GM12878 (cell line): ENCODE results near the gene NME7.

Experiments used
- BACH1 ChIP-seq: fragments of 450-650 bp; IDR thresholded peaks from 2 replicates; pipeline ENCODE4 v1.6.1; 2017; ENCODE audit warnings: mild to moderate bottlenecking, borderline replicate concordance
- ETV6 ChIP-seq, 2 experiments: fragments of 450-650 bp in 1 of 2; IDR thresholded peaks in 1 of 2; conservative IDR thresholded peaks in 1 of 2; 2 replicates each; pipeline ENCODE4 v1.6.1; 2014; ENCODE audit warnings: antibody characterized with exemption in 1 of 2, borderline replicate concordance in 1 of 2, low read depth in 1 of 2, mild to moderate bottlenecking in 1 of 2, moderate library complexity in 1 of 2
- IRF3 ChIP-seq: fragments of 450-650 bp; IDR thresholded peaks from 2 replicates; pipeline ENCODE4 v1.6.1; 2014; ENCODE audit warnings: mild to moderate bottlenecking
- KAT2A ChIP-seq: conservative IDR thresholded peaks from 2 replicates; pipeline ENCODE4 v1.6.1; 2011; ENCODE audit warnings: low read depth, low read length; ENCODE audit not compliant: control insufficient read depth
- MAX ChIP-seq: IDR thresholded peaks from 2 replicates; pipeline ENCODE4 v1.6.1; 2012; ENCODE audit warnings: low read depth, low read length, improper control_type of control experiment
- MYC ChIP-seq: IDR thresholded peaks from 2 replicates; pipeline ENCODE4 v1.6.1; 2011; ENCODE audit warnings: mild to moderate bottlenecking, low read length, moderate library complexity, inconsistent platforms; ENCODE audit not compliant: insufficient read depth, insufficient replicate concordance, insufficient read length, severe bottlenecking
- POLR2AphosphoS2 ChIP-seq: IDR thresholded peaks from 2 replicates; pipeline ENCODE4 v1.6.1; 2011; ENCODE audit warnings: low read depth, mild to moderate bottlenecking, low read length, improper control_type of control experiment, moderate library complexity
- RELA ChIP-seq: fragments of 450-650 bp; IDR thresholded peaks from 2 replicates; pipeline ENCODE4 v1.8.0; 2014; ENCODE audit warnings: borderline replicate concordance; ENCODE audit not compliant: partially characterized antibody
- REST ChIP-seq: IDR thresholded peaks from 2 replicates; pipeline ENCODE4 v1.6.1; 2012; ENCODE audit warnings: mild to moderate bottlenecking, low read depth, low read length
- RFX5 ChIP-seq: IDR thresholded peaks from 2 replicates; pipeline ENCODE4 v1.6.1; 2011; ENCODE audit warnings: low read depth, low read length, improper control_type of control experiment
- SREBF2 ChIP-seq: IDR thresholded peaks from 2 replicates; pipeline ENCODE4 v1.6.1; 2012; ENCODE audit warnings: mild to moderate bottlenecking, low read length
- ZBTB40 ChIP-seq: fragments of 450-650 bp; IDR thresholded peaks from 2 replicates; pipeline ENCODE4 v1.6.1; 2016; ENCODE audit warnings: mild to moderate bottlenecking, moderate library complexity, borderline replicate concordance
- ZNF24 ChIP-seq: fragments of 450-650 bp; IDR thresholded peaks from 2 replicates; pipeline ENCODE4 v1.6.1; 2017; ENCODE audit warnings: antibody characterized with exemption, mild to moderate bottlenecking

GRCh38 chr1:169117599-169117998 lies 250.0 kb downstream of the NME7 start:
- TF ChIP-seq MAX: no peak
- no peak for TF ChIP-seq POLR2AphosphoS2
- TF ChIP-seq RELA: no peak
- TF ChIP-seq BACH1: no peak
- TF ChIP-seq ETV6 (conservative IDR thresholded peaks at IDR 0.05 in 1 of 2, IDR thresholded peaks at IDR 0.05 in 1 of 2; ENCODE audit: borderline replicate concordance in 1 of 2, low read depth in 1 of 2): no peak
- TF ChIP-seq KAT2A: no peak
- no peak for TF ChIP-seq REST
- TF ChIP-seq RFX5: no peak
- no peak for TF ChIP-seq ZBTB40
- TF ChIP-seq IRF3: no peak
- TF ChIP-seq ZNF24: no peak
- no peak for TF ChIP-seq MYC
- no peak for TF ChIP-seq SREBF2
